HepG2 (cell line): ENCODE data around the gene ARPC1B. TPM values are rescaled to one million over a fixed set of nuclear protein-coding genes. Genes with fewer than 3 reads are reported as not detected.

Experiments used
- BHLHE40 ChIP-seq: IDR thresholded peaks from 2 replicates; pipeline ENCODE4 v1.6.1; 2011; ENCODE audit warnings: low read length, improper control_type of control experiment
- CEBPZ ChIP-seq: IDR thresholded peaks from 2 replicates; pipeline ENCODE4 v1.6.1; 2012; ENCODE audit warnings: low read length, improper control_type of control experiment
- HCFC1 ChIP-seq: fragments of 150-350 bp; IDR thresholded peaks from 2 replicates; pipeline ENCODE4 v1.6.1; 2014; ENCODE audit warnings: low read depth, low read length
- NONO ChIP-seq, 2 experiments: fragments of 450-650 bp in 1 of 2; sonication (generic) in 1 of 2; formaldehyde crosslinking in 1 of 2; IDR thresholded peaks in 1 of 2; conservative IDR thresholded peaks in 1 of 2; 2 replicates each; pipeline versions ENCODE4 v1.6.1 to v1.8.0; 2017 to 2022; ENCODE audit warnings: mild to moderate bottlenecking in 1 of 2, missing genetic modification reagents in 1 of 2, moderate library complexity in 1 of 2
- POLR2A ChIP-seq, 2 experiments: IDR thresholded peaks; 2 replicates each; pipeline ENCODE4 v1.6.1; 2011; ENCODE audit warnings: low read depth in 2 of 2, low read length in 2 of 2, mild to moderate bottlenecking in 1 of 2, moderate library complexity in 1 of 2; ENCODE audit not compliant: insufficient read depth in 1 of 2
- RFXANK ChIP-seq: IDR thresholded peaks from 2 replicates; pipeline ENCODE4 v1.6.1; 2016
- SMAD1 ChIP-seq: sonication (generic); formaldehyde crosslinking; IDR thresholded peaks from 2 replicates; pipeline ENCODE4 v1.4.0; 2020; ENCODE audit warnings: missing genetic modification reagents, low read depth, mild to moderate bottlenecking, borderline replicate concordance
- SNRNP70 ChIP-seq: fragments of 200-400 bp; formaldehyde crosslinking; IDR thresholded peaks from 2 replicates; pipeline ENCODE4 v1.6.1; 2017; ENCODE audit warnings: mild to moderate bottlenecking, low read depth, low read length, moderate library complexity
- XBP1 ChIP-seq: sonication (generic); formaldehyde crosslinking; IDR thresholded peaks from 2 replicates; pipeline ENCODE4 v1.5.0; 2020; ENCODE audit warnings: missing genetic modification reagents
- ZBTB33 ChIP-seq: sonication (generic); formaldehyde crosslinking; IDR thresholded peaks from 2 replicates; pipeline ENCODE4 v1.4.0; 2020; ENCODE audit warnings: missing genetic modification reagents
- ZBTB44 ChIP-seq: sonication (generic); formaldehyde crosslinking; IDR thresholded peaks from 2 replicates; pipeline ENCODE4 v1.4.0; 2020; ENCODE audit warnings: missing genetic modification reagents
- ZNF362 ChIP-seq: sonication (generic); formaldehyde crosslinking; IDR thresholded peaks from 2 replicates; pipeline ENCODE4 v1.4.0; 2020; ENCODE audit warnings: missing genetic modification reagents, mild to moderate bottlenecking, borderline replicate concordance
- ZNF609 ChIP-seq: sonication (generic); formaldehyde crosslinking; IDR thresholded peaks from 2 replicates; pipeline ENCODE4 v1.4.0; 2020; ENCODE audit warnings: mild to moderate bottlenecking, missing genetic modification reagents, borderline replicate concordance
- ZSCAN20 ChIP-seq: sonication (generic); formaldehyde crosslinking; IDR thresholded peaks from 2 replicates; pipeline ENCODE4 v1.4.0; 2020; ENCODE audit warnings: missing genetic modification reagents, mild to moderate bottlenecking, borderline replicate concordance
- polyA plus RNA-seq, 8 experiments: library from polyadenylated mRNA; depleted of rRNA in 3 of 8; stranded (reverse) in 7 of 8; unstranded in 1 of 8; fragments of >200 nt; fragmentation: Illumina TruSeq in 4 of 8; extraction: Trizol in 4 of 8; gene quantifications; 2 replicates each; pipeline versions ENCODE4 v1.2.1 to v1.2.3, GENCODE V29; 2011 to 2016; ENCODE audit warnings: low read depth in 4 of 8, missing spikeins in 1 of 8, mixed read lengths in 1 of 8; ENCODE audit not compliant: insufficient read depth in 1 of 8
- total RNA-seq, 5 experiments: library from RNA; depleted of rRNA; stranded (reverse); fragments of >200 nt; fragmentation: Illumina TruSeq; extraction: Trizol; gene quantifications; 2 replicates each; pipeline ENCODE4 v1.2.3, GENCODE V29; 2016; ENCODE audit warnings: low read depth in 1 of 5

ARPC1B gene
- total and polyA plus RNA-seq, 2 of the 13 experiments (the other 11 are each of a cell fraction or from before 2014, with no cell fraction given) = 72.9 to 89.1 TPM

GRCh38 chr7:99374111-99375064 lies at the start of gene ARPC1B (continued):
- no peak; the same call in 1 of the 2 replicates for TF ChIP-seq ZNF609 (CRISPR knock-in tag)
- no peak for TF ChIP-seq BHLHE40
- no peak for TF ChIP-seq RFXANK (CRISPR knock-in tag)
- TF ChIP-seq NONO (IDR thresholded peaks at IDR 0.05) = no peak
- peak; percentile 35 for TF ChIP-seq NONO (CRISPR knock-in tag; conservative IDR thresholded peaks at IDR 0.05)
- no peak for TF ChIP-seq ZNF362
- no peak for TF ChIP-seq ZBTB33 (CRISPR knock-in tag)
- TF ChIP-seq ZBTB44 (CRISPR knock-in tag) = no peak
- no peak for TF ChIP-seq SMAD1
- TF ChIP-seq POLR2A (IDR thresholded peaks at IDR 0.05; ENCODE audit: insufficient read depth in 1 of 2, low read depth in 2 of 2, low read length in 2 of 2) = peak; percentile 34 to 66; a peak in 3 of 4 replicates
- TF ChIP-seq SNRNP70 = no peak
- TF ChIP-seq HCFC1 = no peak
- TF ChIP-seq XBP1 (CRISPR knock-in tag) = no peak
- TF ChIP-seq ZSCAN20 (CRISPR knock-in tag) = no peak
- no peak for TF ChIP-seq CEBPZ
